Activated CD8-positive, alpha-beta T cell treated with anti-CD3 and anti-CD28 coated beads for 36 hours (primary cell): ENCODE data around the gene SPAG16. TPM values are rescaled to one million over a fixed set of nuclear protein-coding genes. Genes with fewer than 3 reads are reported as not detected.

Source experiments
- ATAC-seq: fragments of 200-7000 bp; cut with Tn5 transposase; one replicate; pipeline ENCODE4 v1.10.0; 2021; ENCODE audit warnings: mild to moderate bottlenecking, moderate library complexity
- CTCF ChIA-PET: fragments of 350-600 bp; sonication (Branson Sonifier 250); formaldehyde crosslinking; loops from one replicate; lab custom pipeline; 2021; ENCODE audit warnings: antibody characterized with exemption; lab: Charles Lee
- POLR2A ChIA-PET: fragments of 350-600 bp; sonication (Branson Sonifier 250); formaldehyde crosslinking; loops from one replicate; lab custom pipeline; 2021; ENCODE audit warnings: antibody characterized with exemption; lab: Charles Lee
- DNase-seq: peaks from one replicate; pipeline ENCODE4 v3.0.0-alpha.2; 2020
- H3K27ac Mint-ChIP-seq: one replicate; pipeline ENCODE4 v1.8.0; 2021; ENCODE audit warnings: mild to moderate bottlenecking, mixed read lengths
- H3K27me3 Mint-ChIP-seq: one replicate; pipeline ENCODE4 v1.8.0; 2021; ENCODE audit warnings: mixed read lengths
- H3K36me3 Mint-ChIP-seq: one replicate; pipeline ENCODE4 v1.8.0; 2021; ENCODE audit warnings: low read depth, mixed read lengths
- H3K4me1 Mint-ChIP-seq: one replicate; pipeline ENCODE4 v1.8.0; 2021; ENCODE audit warnings: low read depth, mixed read lengths
- H3K4me3 Mint-ChIP-seq: one replicate; pipeline ENCODE4 v1.8.0; 2021; ENCODE audit warnings: mild to moderate bottlenecking, moderate library complexity, mixed read lengths
- H3K9me3 Mint-ChIP-seq: one replicate; pipeline ENCODE4 v1.8.0; 2021; ENCODE audit warnings: mixed read lengths
- intact Hi-C: fragments of 100-400 bp; cut with micrococcal nuclease; formaldehyde crosslinking; loops from one replicate; pipeline ENCODE4 v1.10.0; 2022
- total RNA-seq, 2 experiments: library from RNA; stranded (reverse); gene quantifications; one replicate each; pipeline ENCODE4 v1.2.3, GENCODE V29; 2021
- TF ChIP-seq, protein P1 (sequence below): fragments of 200-600 bp; IDR thresholded peaks from one replicate; pipeline ENCODE4 v1.8.0; 2022; ENCODE audit warnings: antibody characterized with exemption, mild to moderate bottlenecking

Gene SPAG16
- total RNA-seq, 2 experiments from 2014 or later: 9.4 to 11.7 TPM

DNA sequence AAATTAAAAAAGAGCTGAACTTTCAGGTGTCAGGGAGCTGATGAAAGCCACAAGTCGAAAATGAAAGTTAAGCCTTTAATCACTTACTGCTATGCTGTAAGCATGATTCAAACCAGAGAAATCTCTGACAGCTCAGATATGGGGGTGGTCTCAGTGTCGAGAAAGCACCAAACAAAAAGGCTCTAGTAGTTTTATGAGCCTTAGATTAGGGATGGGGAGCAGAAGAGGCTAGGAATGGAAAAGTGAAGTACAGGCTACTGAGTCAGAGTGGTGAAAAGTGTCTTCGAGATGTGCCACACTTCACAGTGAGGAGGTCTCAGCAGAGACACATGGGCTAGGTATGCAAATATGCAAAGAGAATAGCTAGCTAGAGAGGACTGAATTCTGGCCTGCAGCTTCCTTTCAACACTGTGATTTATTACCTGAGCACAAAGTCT, 482.2 kb downstream of the SPAG16 start:
- no peak for DNase-seq
- Mint-ChIP-seq H3K27me3 (no peaks in the 10 kb centered on the region), H3K27ac (no peak overlapping the region), H3K36me3 (no peaks in the 10 kb centered on the region), H3K4me3 (no peak overlapping the region), H3K9me3 (no peaks in the 10 kb centered on the region), H3K4me1 (peaks cover 2% of the 10 kb centered on the region)
- intact Hi-C loops: no loop called here
- TF ChIP-seq, protein P1, sequence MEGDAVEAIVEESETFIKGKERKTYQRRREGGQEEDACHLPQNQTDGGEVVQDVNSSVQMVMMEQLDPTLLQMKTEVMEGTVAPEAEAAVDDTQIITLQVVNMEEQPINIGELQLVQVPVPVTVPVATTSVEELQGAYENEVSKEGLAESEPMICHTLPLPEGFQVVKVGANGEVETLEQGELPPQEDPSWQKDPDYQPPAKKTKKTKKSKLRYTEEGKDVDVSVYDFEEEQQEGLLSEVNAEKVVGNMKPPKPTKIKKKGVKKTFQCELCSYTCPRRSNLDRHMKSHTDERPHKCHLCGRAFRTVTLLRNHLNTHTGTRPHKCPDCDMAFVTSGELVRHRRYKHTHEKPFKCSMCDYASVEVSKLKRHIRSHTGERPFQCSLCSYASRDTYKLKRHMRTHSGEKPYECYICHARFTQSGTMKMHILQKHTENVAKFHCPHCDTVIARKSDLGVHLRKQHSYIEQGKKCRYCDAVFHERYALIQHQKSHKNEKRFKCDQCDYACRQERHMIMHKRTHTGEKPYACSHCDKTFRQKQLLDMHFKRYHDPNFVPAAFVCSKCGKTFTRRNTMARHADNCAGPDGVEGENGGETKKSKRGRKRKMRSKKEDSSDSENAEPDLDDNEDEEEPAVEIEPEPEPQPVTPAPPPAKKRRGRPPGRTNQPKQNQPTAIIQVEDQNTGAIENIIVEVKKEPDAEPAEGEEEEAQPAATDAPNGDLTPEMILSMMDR: no peak
- peak; percentile 51 for ATAC-seq
- CTCF ChIA-PET: no interaction called here
- POLR2A ChIA-PET: no interaction called here

DNA sequence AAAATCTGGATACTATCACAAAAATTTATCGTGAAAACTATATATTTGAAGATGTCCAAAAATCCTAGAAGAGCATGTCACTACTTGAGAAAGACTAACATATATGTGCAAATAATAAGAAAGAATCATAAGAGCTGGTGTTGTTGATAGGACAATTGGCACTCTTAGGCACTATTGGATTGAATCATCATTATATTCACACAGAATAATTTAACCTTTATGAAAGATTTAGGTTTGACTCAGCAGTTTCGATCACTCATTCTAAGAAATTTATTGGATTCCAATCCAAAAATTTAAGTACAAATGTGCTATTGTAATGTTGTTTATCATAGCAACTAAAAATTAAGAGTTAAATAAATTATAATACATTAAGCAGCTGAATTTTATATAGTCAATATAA, 503.6 kb downstream of the SPAG16 start:
- CTCF ChIA-PET: interaction anchor here (1.5 kb wide), 1 partner anchor 14 kb away, joined by 3 read pairs; no protein-coding TSS in a partner anchor
- POLR2A ChIA-PET: no interaction called here

DNA sequence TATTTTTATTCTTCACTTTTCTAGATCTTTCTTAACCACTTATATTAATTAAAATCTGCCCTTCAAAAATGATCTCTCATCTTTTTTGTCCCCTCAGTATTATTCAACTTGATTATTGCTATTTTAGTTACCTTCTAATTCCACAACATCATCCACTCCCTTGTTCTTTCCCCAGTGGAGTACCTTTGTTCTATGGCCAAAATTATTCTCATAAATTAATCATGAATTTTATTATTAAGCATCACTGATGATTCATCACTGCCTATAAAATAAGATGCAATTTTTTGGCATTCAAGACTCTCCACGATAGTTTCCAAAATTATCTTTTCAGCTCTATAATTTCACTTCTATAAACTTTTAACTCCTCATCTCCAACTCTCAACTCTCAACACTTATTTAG, 505.7 kb downstream of the SPAG16 start:
- Mint-ChIP-seq H3K27ac (no peak overlapping the region), H3K27me3 (no peaks in the 10 kb centered on the region), H3K36me3 (no peaks in the 10 kb centered on the region), H3K4me1 (no peaks in the 10 kb centered on the region), H3K4me3 (no peak overlapping the region), H3K9me3 (no peaks in the 10 kb centered on the region)
- POLR2A ChIA-PET: no interaction called here
- DNase-seq: no peak
- intact Hi-C loops: no loop called here
- TF ChIP-seq, protein P1: no peak
- no peak for ATAC-seq
- CTCF ChIA-PET: no interaction called here

More for the DNA sequence above, 503.6 kb downstream of the SPAG16 start:
- intact Hi-C loops: no loop called here
- no peaks in the 10 kb centered on the region for H3K36me3 Mint-ChIP-seq
- H3K27ac Mint-ChIP-seq: no peak overlapping the region
- no peak overlapping the region for H3K4me3 Mint-ChIP-seq
- no peak for DNase-seq
- no peaks in the 10 kb centered on the region for H3K4me1 Mint-ChIP-seq
- H3K27me3 Mint-ChIP-seq: no peaks in the 10 kb centered on the region
- no peak for ATAC-seq
- H3K9me3 Mint-ChIP-seq: no peaks in the 10 kb centered on the region
- TF ChIP-seq, protein P1: no peak

DNA sequence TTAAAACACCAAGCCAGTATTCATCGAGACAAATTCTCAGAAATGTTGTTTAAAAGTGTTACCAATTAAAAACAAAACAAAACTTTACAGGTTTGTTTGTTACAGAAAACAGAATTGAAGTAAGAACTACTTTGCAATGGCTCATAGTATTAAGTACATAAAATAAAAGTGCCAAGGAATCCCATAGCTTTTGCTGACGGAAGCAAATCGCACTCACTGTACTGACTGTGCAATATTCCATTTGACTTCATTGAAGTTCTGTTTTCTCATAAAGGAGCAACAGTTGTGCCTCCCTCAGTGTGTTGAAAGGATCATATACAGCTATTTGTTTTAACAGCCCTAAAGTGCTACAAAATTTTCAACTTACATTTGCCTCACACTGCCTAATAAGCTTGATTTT, 507.8 kb downstream of the SPAG16 start:
- no peak for ATAC-seq
- Mint-ChIP-seq H3K9me3 (no peaks in the 10 kb centered on the region), H3K27me3 (no peaks in the 10 kb centered on the region), H3K27ac (no peak overlapping the region), H3K4me1 (no peaks in the 10 kb centered on the region), H3K4me3 (no peak overlapping the region), H3K36me3 (no peaks in the 10 kb centered on the region)
- TF ChIP-seq, protein P1: no peak
- DNase-seq: no peak
- CTCF ChIA-PET: no interaction called here
- intact Hi-C loops: no loop called here
- POLR2A ChIA-PET: no interaction called here

DNA sequence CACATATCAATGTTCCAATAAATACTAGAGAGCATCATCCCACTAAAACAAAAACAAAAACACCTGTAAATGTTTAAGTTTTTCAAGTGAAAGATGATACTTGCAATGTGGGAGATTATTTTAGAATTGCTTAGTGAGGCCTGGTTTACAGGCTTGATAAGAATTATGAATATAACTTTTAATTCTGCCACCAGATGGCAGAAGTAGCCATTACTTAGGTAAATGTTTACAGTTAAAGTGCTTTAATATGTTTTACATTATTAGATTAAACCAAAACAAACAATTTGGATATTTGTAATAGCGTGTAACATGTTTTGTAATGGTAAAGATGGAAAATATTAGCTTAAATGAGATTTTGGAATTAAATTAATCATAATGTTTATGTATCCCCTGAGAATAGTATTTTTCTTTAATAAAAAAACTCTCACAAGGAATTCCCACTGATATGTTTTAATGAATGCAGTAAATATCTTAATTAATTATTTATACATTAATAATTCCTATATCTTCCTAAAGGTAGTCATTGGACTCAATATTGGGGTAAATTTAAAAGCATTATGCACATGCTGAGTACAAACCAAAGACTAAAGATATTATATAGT, 522.0 kb downstream of the SPAG16 start:
- intact Hi-C loops: no loop called here
- CTCF ChIA-PET: no interaction called here
- TF ChIP-seq, protein P1: peak; percentile 28
- ATAC-seq: no peak
- Mint-ChIP-seq H3K4me1 (no peaks in the 10 kb centered on the region), H3K9me3 (no peaks in the 10 kb centered on the region), H3K36me3 (no peaks in the 10 kb centered on the region), H3K27ac (no peak overlapping the region), H3K4me3 (no peak overlapping the region), H3K27me3 (no peaks in the 10 kb centered on the region)
- POLR2A ChIA-PET: no interaction called here
- DNase-seq: no peak
